K562 (cell line): Measurements from ENCODE around the gene PLA2G3. TPM values are rescaled to one million over a fixed set of nuclear protein-coding genes. Genes with fewer than 3 reads are reported as not detected.
A peak's percentile ranks its signal among the peaks of the same experiment; 100 is the strongest.

Source experiments
- CREB1 ChIP-seq, 2 experiments: sonication (generic) in 1 of 2; formaldehyde crosslinking in 1 of 2; IDR thresholded peaks; 2 replicates each; pipeline versions ENCODE4 v1.6.1 to v1.8.0; 2012 to 2022; ENCODE audit warnings: inconsistent platforms in 1 of 2, mild to moderate bottlenecking in 1 of 2, missing genetic modification reagents in 1 of 2, moderate library complexity in 1 of 2
- DNMT1 ChIP-seq: fragments of 450-650 bp; IDR thresholded peaks from 2 replicates; pipeline ENCODE4 v1.6.1; 2016; ENCODE audit warnings: antibody characterized with exemption, mild to moderate bottlenecking
- HDAC2 ChIP-seq: fragments of 450-650 bp; IDR thresholded peaks from 2 replicates; pipeline ENCODE4 v1.6.1; 2016; ENCODE audit warnings: mild to moderate bottlenecking
- KDM4B ChIP-seq, 2 experiments: fragments of 450-650 bp in 1 of 2; sonication (generic) in 1 of 2; IDR thresholded peaks; 2 replicates each; pipeline ENCODE4 v1.6.1; 2016 to 2017; ENCODE audit warnings: borderline replicate concordance in 2 of 2, antibody characterized with exemption in 1 of 2, low read depth in 1 of 2, mild to moderate bottlenecking in 1 of 2
- NFIC ChIP-seq: fragments of 450-650 bp; IDR thresholded peaks from 2 replicates; pipeline ENCODE4 v1.6.1; 2017; ENCODE audit warnings: mild to moderate bottlenecking, inconsistent platforms
- NFIX ChIP-seq: fragments of 250-450 bp; sonication (Bioruptor Pico); IDR thresholded peaks from 2 replicates; pipeline ENCODE4 v1.4.0; 2020; ENCODE audit warnings: low read depth, mild to moderate bottlenecking, moderate library complexity
- POLR3A ChIP-seq: IDR thresholded peaks from 2 replicates; pipeline ENCODE4 v1.6.1; 2011; ENCODE audit warnings: borderline replicate concordance, mild to moderate bottlenecking, moderate library complexity; ENCODE audit not compliant: insufficient read length, insufficient read depth; ENCODE audit errors: extremely low read depth
- RBFOX2 ChIP-seq: fragments of 200-400 bp; formaldehyde crosslinking; IDR thresholded peaks from 2 replicates; pipeline ENCODE4 v1.6.1; 2017; ENCODE audit warnings: low read depth, mild to moderate bottlenecking, low read length, moderate library complexity
- TEAD2 ChIP-seq: fragments of 450-650 bp; IDR thresholded peaks from 2 replicates; pipeline ENCODE4 v1.6.1; 2016; ENCODE audit warnings: missing genetic modification characterization, control low read depth, missing compliant biosample characterization
- UBTF ChIP-seq, 2 experiments: IDR thresholded peaks; 2 replicates each; pipeline ENCODE4 v1.6.1; 2012; ENCODE audit warnings: improper control_type of control experiment in 2 of 2, low read depth in 2 of 2, low read length in 2 of 2, borderline replicate concordance in 1 of 2
- XRCC3 ChIP-seq: fragments of 450-650 bp; IDR thresholded peaks from 2 replicates; pipeline ENCODE4 v1.6.1; 2017; ENCODE audit warnings: mild to moderate bottlenecking, moderate library complexity
- ZFP91 ChIP-seq: sonication (generic); formaldehyde crosslinking; IDR thresholded peaks from 2 replicates; pipeline ENCODE4 v1.8.0; 2022; ENCODE audit warnings: mild to moderate bottlenecking, missing genetic modification reagents
- ZFPM2 ChIP-seq: fragments of 250-450 bp; sonication (Bioruptor Pico); IDR thresholded peaks from 2 replicates; pipeline ENCODE4 v1.5.1; 2022; ENCODE audit warnings: mild to moderate bottlenecking
- ZNF263 ChIP-seq: sonication (generic); formaldehyde crosslinking; IDR thresholded peaks from 2 replicates; pipeline ENCODE4 v1.8.0; 2022; ENCODE audit warnings: mild to moderate bottlenecking, missing genetic modification reagents, borderline replicate concordance
- ZNF347 ChIP-seq: fragments of 450-650 bp; formaldehyde crosslinking; IDR thresholded peaks from 2 replicates; pipeline ENCODE4 v1.4.0; 2020; ENCODE audit warnings: low read depth, mild to moderate bottlenecking, moderate library complexity
- ZNF518B ChIP-seq: fragments of 250-450 bp; sonication (Bioruptor Pico); IDR thresholded peaks from 2 replicates; pipeline ENCODE4 v1.5.0; 2021; ENCODE audit warnings: mild to moderate bottlenecking, moderate library complexity
- ZNF740 ChIP-seq, 3 experiments: fragments of 200-800 bp in 1 of 3; sonication (Bioruptor generic) in 1 of 3; sonication (generic) in 1 of 3; formaldehyde crosslinking in 1 of 3; IDR thresholded peaks; 2 replicates each; pipeline versions ENCODE4 v1.6.1 to v1.8.0; 2016 to 2022; ENCODE audit warnings: mild to moderate bottlenecking in 2 of 3, missing compliant biosample characterization in 2 of 3, missing genetic modification characterization in 2 of 3, missing genetic modification reagents in 1 of 3
- polyA plus RNA-seq, 8 experiments: library from polyadenylated mRNA; depleted of rRNA in 4 of 8; stranded (reverse) in 5 of 8; unstranded in 3 of 8; fragments of >200 nt; fragmentation: Nextera tagmentation in 2 of 8; fragmentation: Illumina TruSeq in 1 of 8; extraction: Ambion mirVana in 2 of 8; extraction: Trizol in 1 of 8; gene quantifications; 2 replicates each; pipeline versions ENCODE4 v1.2.1 to v1.2.3, GENCODE V29; 2011 to 2014; ENCODE audit warnings: inconsistent platforms in 1 of 8, missing spikeins in 1 of 8
- total RNA-seq, 7 experiments: library from RNA; depleted of rRNA in 6 of 7; stranded (reverse); fragments of >200 nt in 6 of 7; fragmentation: Illumina TruSeq in 2 of 7; extraction: Trizol in 2 of 7; gene quantifications; 2 replicates each; pipeline versions ENCODE4 v1.2.1 to v1.2.3, GENCODE V29; 2011 to 2021; ENCODE audit warnings: low replicate concordance in 1 of 7

The PLA2G3 gene
- total and polyA plus RNA-seq, 9 of the 15 experiments (the other 6 are each of a cell fraction or from before 2014, with no cell fraction given), result 0.18 to 1.4 (median 0.64) TPM

GRCh38 chr22:31122532-31123291, 17.6 kb downstream of the PLA2G3 start, which contains the start of gene INPP5J (continued):
- peak; percentile 54; the same call in 1 of the 2 replicates for TF ChIP-seq ZNF263 (CRISPR knock-in tag)
- TF ChIP-seq CREB1 (IDR thresholded peaks at IDR 0.05), result no peak
- TF ChIP-seq CREB1 (CRISPR knock-in tag; IDR thresholded peaks at IDR 0.05), result peak; percentile 47; the same call in 1 of the 2 replicates
- TF ChIP-seq NFIC, result peak; percentile 87
- no peak for TF ChIP-seq TEAD2 (tag)
- no peak for TF ChIP-seq XRCC3
- no peak for TF ChIP-seq HDAC2
- TF ChIP-seq RBFOX2, result peak; percentile 43
- TF ChIP-seq POLR3A, result no peak
- peak; percentile 3; the same call in 1 of the 2 replicates for TF ChIP-seq NFIX (CRISPR knock-in tag)
- no peak for TF ChIP-seq UBTF (IDR thresholded peaks at IDR 0.05; ENCODE audit: borderline replicate concordance in 1 of 2, low read depth in 2 of 2, low read length in 2 of 2)
- no peak for TF ChIP-seq ZNF518B (CRISPR knock-in tag)
- TF ChIP-seq DNMT1, result no peak
- no peak for TF ChIP-seq KDM4B (IDR thresholded peaks at IDR 0.05; ENCODE audit: borderline replicate concordance in 2 of 2, low read depth in 1 of 2)
- TF ChIP-seq ZFP91, result peak; percentile 96
- peak; percentile 78; the same call in 1 of the 2 replicates for TF ChIP-seq ZNF740 (CRISPR knock-in tag; IDR thresholded peaks at IDR 0.05)
- peak in 1 of 2 experiments; percentile 62; a peak in 1 of 4 replicates for TF ChIP-seq ZNF740 (tag; IDR thresholded peaks at IDR 0.05)
- TF ChIP-seq ZNF347 (CRISPR knock-in tag), result no peak
- TF ChIP-seq ZFPM2 (CRISPR knock-in tag), result no peak
- TF ChIP-seq, all 486 proteins: peak for 14
